Endothelial cell of umbilical vein (primary cell): Measurements from ENCODE around the gene SLC38A10. TPM values are rescaled to one million over a fixed set of nuclear protein-coding genes. Genes with fewer than 3 reads are reported as not detected.

Source experiments
- BruUV-seq: library from RNA; stranded (reverse); fragments of 400-500 nt; replicated peaks from 2 replicates; lab custom pipeline; 2021; lab: Mats Ljungman, UMichigan
- CTCF ChIA-PET: fragments of 300-600, 350-600 bp; sonication (Branson Sonifier 250); formaldehyde crosslinking; loops from one replicate; lab custom pipeline; 2021; ENCODE audit warnings: antibody characterized with exemption, inconsistent platforms; lab: Charles Lee
- POLR2A ChIA-PET: fragments of 300-600, 350-600 bp; sonication (Branson Sonifier 250); formaldehyde crosslinking; loops from one replicate; lab custom pipeline; 2021; ENCODE audit warnings: antibody characterized with exemption, inconsistent platforms; lab: Charles Lee
- DNase-seq: peaks from one replicate; pipeline ENCODE4 v3.0.0-alpha.2; 2011; ENCODE audit warnings: low read depth, low spot score
- FAIRE-seq: peaks from 2 replicates; lab custom pipeline; 2011; peaks lifted over from hg19 to GRCh38; lab: Jason Lieb, UNC
- H2AFZ ChIP-seq: 2 replicates; pipeline ENCODE4 v1.6.0; 2012; ENCODE audit warnings: low read depth, low read length, control low read depth, inconsistent platforms
- H3K27ac ChIP-seq: 2 replicates; pipeline ENCODE4 v1.5.1; 2011; ENCODE audit warnings: low read depth, mild to moderate bottlenecking, control low read depth, low read length, moderate library complexity; ENCODE audit not compliant: insufficient read depth
- H3K27me3 ChIP-seq, 2 experiments: 2 replicates each; pipeline versions ENCODE4 v1.6.0 to v1.6.1; 2011; ENCODE audit warnings: low read length in 2 of 2, mixed read lengths in 1 of 2; ENCODE audit not compliant: control insufficient read depth in 2 of 2, insufficient read depth in 2 of 2
- H3K36me3 ChIP-seq, 2 experiments: 2 replicates in 1 of 2; 3 replicates in 1 of 2; pipeline ENCODE4 v1.5.1; 2011; ENCODE audit warnings: low read length in 2 of 2, mild to moderate bottlenecking in 1 of 2, moderate library complexity in 1 of 2; ENCODE audit not compliant: control insufficient read depth in 2 of 2, insufficient read depth in 2 of 2; ENCODE audit errors: extremely low read depth in 1 of 2
- H3K4me1 ChIP-seq: 3 replicates; pipeline ENCODE4 v1.5.1; 2011; ENCODE audit warnings: mild to moderate bottlenecking, low read length; ENCODE audit not compliant: control insufficient read depth, insufficient read depth; ENCODE audit errors: extremely low read depth
- H3K4me2 ChIP-seq: 2 replicates; pipeline ENCODE4 v1.6.1; 2011; ENCODE audit warnings: low read length, control low read depth, mixed read lengths; ENCODE audit not compliant: insufficient read depth
- H3K4me3 ChIP-seq, 3 experiments: fragments of 200-600 bp in 1 of 3; sonication (generic), shearing (Covaris generic) in 1 of 3; replicated peaks in 1 of 3; 2 replicates each; pipeline ENCODE4 v1.5.1; 2011 to 2016; ENCODE audit warnings: control low read depth in 3 of 3, low read length in 3 of 3, mild to moderate bottlenecking in 2 of 3, inconsistent platforms in 1 of 3, low read depth in 1 of 3, moderate library complexity in 1 of 3; ENCODE audit not compliant: insufficient read depth in 1 of 3
- H3K79me2 ChIP-seq: 2 replicates; pipeline ENCODE4 v1.6.0; 2012; ENCODE audit warnings: low read length, inconsistent platforms; ENCODE audit not compliant: control insufficient read depth, insufficient read depth
- H3K9ac ChIP-seq: replicated peaks from 2 replicates; pipeline ENCODE3; 2011; ENCODE audit warnings: low read length, control low read depth; ENCODE audit not compliant: insufficient read depth; ENCODE audit errors: extremely low read depth
- H3K9me1 ChIP-seq: replicated peaks from 3 replicates; pipeline ENCODE4 v1.6.0; 2011; ENCODE audit warnings: mild to moderate bottlenecking, low read length; ENCODE audit not compliant: control insufficient read depth, insufficient read depth; ENCODE audit errors: extremely low read depth
- H3K9me3 ChIP-seq: replicated peaks from 2 replicates; pipeline ENCODE4 v1.5.1; 2012; ENCODE audit warnings: low read length, inconsistent platforms; ENCODE audit not compliant: control insufficient read depth, insufficient read depth
- H4K20me1 ChIP-seq: replicated peaks from 2 replicates; pipeline ENCODE3; 2011; ENCODE audit warnings: mild to moderate bottlenecking, low read length; ENCODE audit not compliant: control insufficient read depth, insufficient read depth; ENCODE audit errors: extremely low read depth
- EZH2 ChIP-seq: IDR thresholded peaks from 2 replicates; pipeline ENCODE4 v1.6.1; 2012; ENCODE audit warnings: borderline replicate concordance, low read depth, mild to moderate bottlenecking, moderate library complexity, low read length, inconsistent platforms; ENCODE audit not compliant: severe bottlenecking
- FOS ChIP-seq: IDR thresholded peaks from 2 replicates; pipeline ENCODE4 v1.6.1; 2011; ENCODE audit warnings: mild to moderate bottlenecking, low read length, moderate library complexity, borderline replicate concordance; ENCODE audit not compliant: insufficient read depth
- GATA2 ChIP-seq: IDR thresholded peaks from 2 replicates; pipeline ENCODE4 v1.7.0; 2011; ENCODE audit warnings: low read depth, mild to moderate bottlenecking, moderate library complexity, mixed read lengths, low read length; ENCODE audit not compliant: insufficient read length, insufficient read depth
- JUN ChIP-seq: IDR thresholded peaks from 2 replicates; pipeline ENCODE4 v1.6.1; 2011; ENCODE audit warnings: borderline replicate concordance, low read depth; ENCODE audit not compliant: insufficient read length, insufficient read depth
- MYC ChIP-seq: IDR thresholded peaks from one replicate; pipeline ENCODE4 v1.6.1; 2011; ENCODE audit warnings: mild to moderate bottlenecking, low read depth, low read length
- POLR2A ChIP-seq: IDR thresholded peaks from 2 replicates; pipeline ENCODE4 v1.6.1; 2012; ENCODE audit warnings: low read depth, mild to moderate bottlenecking, control low read depth, low read length
- POLR2AphosphoS5 ChIP-seq: IDR thresholded peaks from 2 replicates; pipeline ENCODE4 v1.6.1; 2012; ENCODE audit warnings: low read depth, mild to moderate bottlenecking, control low read depth, low read length, moderate library complexity; ENCODE audit not compliant: insufficient read depth
- dilution Hi-C: fragments of 300-500 bp; cut with MboI; formaldehyde crosslinking; loops from one replicate; pipeline ENCODE4 v1.15.0; 2019; ENCODE audit warnings: low sequenced_read_pairs; ENCODE audit not compliant: extremely low pct_ligation_motif_present
- intact Hi-C: fragments of 100-400 bp; cut with micrococcal nuclease; formaldehyde crosslinking; loops from one replicate; pipeline ENCODE4 v1.10.0; 2022
- polyA plus RNA-seq, 4 experiments: library from polyadenylated mRNA; depleted of rRNA in 3 of 4; stranded (reverse) in 3 of 4; unstranded in 1 of 4; fragments of >200 nt; gene quantifications; 2 replicates each; pipeline versions ENCODE4 v1.2.1 to v1.2.3, GENCODE V29; 2011 to 2012; ENCODE audit warnings: missing spikeins in 1 of 4
- total RNA-seq: library from RNA; stranded (reverse); gene quantifications from 2 replicates; pipeline ENCODE4 v1.2.3, GENCODE V29; 2021
- TF ChIP-seq, protein P1 (sequence below), 2 donors: IDR thresholded peaks; 1 replicate in 1 of 2; 2 replicates in 1 of 2; pipeline ENCODE4 v1.5.1; 2011; ENCODE audit warnings: low read length in 2 of 2, mild to moderate bottlenecking in 2 of 2, moderate library complexity in 2 of 2, control low read depth in 1 of 2, inconsistent platforms in 1 of 2, low read depth in 1 of 2; ENCODE audit not compliant: insufficient read depth in 1 of 2; ENCODE audit errors: extremely low read depth in 1 of 2
- TF ChIP-seq, protein P2 (sequence below): IDR thresholded peaks from 2 replicates; pipeline ENCODE4 v1.6.1; 2011; ENCODE audit not compliant: insufficient read depth, insufficient read length

SLC38A10 gene
- total and polyA plus RNA-seq, 2 donors (not counting 3 experiments of a cell fraction or from before 2014, with no cell fraction given): 72.7 to 113 TPM

DNA sequence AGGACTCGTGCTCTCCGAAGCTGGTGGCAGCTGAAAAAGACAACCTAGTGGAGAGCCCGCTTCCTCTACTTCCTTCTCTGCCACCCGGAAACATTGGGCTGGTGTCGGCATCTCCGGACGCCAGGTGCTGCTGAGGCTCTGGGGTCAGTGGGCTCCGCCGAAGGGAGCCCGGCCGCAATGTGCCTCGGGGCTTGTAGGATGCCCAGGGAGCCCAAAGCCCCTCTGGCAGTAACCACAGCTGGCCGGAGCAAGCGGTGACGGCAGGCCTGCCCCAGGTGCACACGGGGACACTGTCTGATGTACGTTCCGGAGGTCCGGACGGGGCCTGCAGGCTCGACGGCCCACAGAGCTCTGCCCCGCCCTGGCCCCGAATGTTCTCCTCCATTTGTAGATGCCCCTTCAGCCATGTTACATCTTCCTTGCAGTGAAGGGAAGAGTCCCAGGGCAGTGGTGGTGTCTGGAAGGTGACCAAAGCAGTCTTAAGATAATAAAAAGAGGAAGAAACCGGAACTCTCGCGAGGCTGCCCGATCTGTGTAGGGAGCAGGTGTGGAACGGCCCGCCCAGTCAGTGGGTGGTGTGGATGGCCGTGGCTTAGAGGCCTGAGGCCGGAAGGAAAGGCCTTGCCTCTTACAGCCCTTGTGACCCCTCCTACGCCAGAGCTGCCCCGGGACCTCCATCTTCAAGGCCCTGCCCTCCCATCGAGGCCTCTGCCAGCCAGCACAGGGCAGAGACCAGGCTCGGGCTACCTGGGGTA lies 33.3 kb downstream of the SLC38A10 start:
- no peak for DNase-seq
- no TSS peak for BruUV-seq
- no peaks in the 10 kb centered on the region for H3K27me3 ChIP-seq
- H3K79me2 ChIP-seq: no peaks in the 10 kb centered on the region
- H2AFZ ChIP-seq: no peak overlapping the region
- H4K20me1 ChIP-seq: no peaks in the 10 kb centered on the region
- no peak overlapping the region for H3K4me3 ChIP-seq
- FAIRE-seq: no peak
- TF ChIP-seq EZH2 (no peak), JUN (no peak), FOS (no peak), MYC (no peak), POLR2AphosphoS5 (no peak), POLR2A (no peak), GATA2 (no peak)
- TF ChIP-seq, protein P1, sequence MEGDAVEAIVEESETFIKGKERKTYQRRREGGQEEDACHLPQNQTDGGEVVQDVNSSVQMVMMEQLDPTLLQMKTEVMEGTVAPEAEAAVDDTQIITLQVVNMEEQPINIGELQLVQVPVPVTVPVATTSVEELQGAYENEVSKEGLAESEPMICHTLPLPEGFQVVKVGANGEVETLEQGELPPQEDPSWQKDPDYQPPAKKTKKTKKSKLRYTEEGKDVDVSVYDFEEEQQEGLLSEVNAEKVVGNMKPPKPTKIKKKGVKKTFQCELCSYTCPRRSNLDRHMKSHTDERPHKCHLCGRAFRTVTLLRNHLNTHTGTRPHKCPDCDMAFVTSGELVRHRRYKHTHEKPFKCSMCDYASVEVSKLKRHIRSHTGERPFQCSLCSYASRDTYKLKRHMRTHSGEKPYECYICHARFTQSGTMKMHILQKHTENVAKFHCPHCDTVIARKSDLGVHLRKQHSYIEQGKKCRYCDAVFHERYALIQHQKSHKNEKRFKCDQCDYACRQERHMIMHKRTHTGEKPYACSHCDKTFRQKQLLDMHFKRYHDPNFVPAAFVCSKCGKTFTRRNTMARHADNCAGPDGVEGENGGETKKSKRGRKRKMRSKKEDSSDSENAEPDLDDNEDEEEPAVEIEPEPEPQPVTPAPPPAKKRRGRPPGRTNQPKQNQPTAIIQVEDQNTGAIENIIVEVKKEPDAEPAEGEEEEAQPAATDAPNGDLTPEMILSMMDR (IDR thresholded peaks at IDR 0.05; ENCODE audit: extremely low read depth in 1 of 2, insufficient read depth in 1 of 2, low read depth in 1 of 2, low read length in 2 of 2): no peak
- TF ChIP-seq, protein P2, sequence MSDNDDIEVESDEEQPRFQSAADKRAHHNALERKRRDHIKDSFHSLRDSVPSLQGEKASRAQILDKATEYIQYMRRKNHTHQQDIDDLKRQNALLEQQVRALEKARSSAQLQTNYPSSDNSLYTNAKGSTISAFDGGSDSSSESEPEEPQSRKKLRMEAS: no peak
- ChIA-PET CTCF (interaction anchor here (0.7 to 1.1 kb wide), 2 partner anchors 9 to 10 kb away, joined by 3 read pairs; no protein-coding TSS in a partner anchor), POLR2A (interaction anchor here (0.7 kb wide), 1 partner anchor 238 kb away, joined by 3 read pairs; no protein-coding TSS in a partner anchor)
- intact Hi-C loops: no loop called here
- H3K4me1 ChIP-seq: peaks cover under 1% of the 10 kb centered on the region
- H3K36me3 ChIP-seq: peaks cover 2 to 60% of the 10 kb centered on the region in 2 experiments
- no peak overlapping the region for H3K4me2 ChIP-seq
- H3K9me3 ChIP-seq: no peaks in the 10 kb centered on the region
- no peak overlapping the region for H3K9ac ChIP-seq
- H3K9me1 ChIP-seq: no peaks in the 10 kb centered on the region
- H3K27ac ChIP-seq: no peak overlapping the region
- dilution Hi-C loops: no loop called here
